ENCODE results near the gene TPRN. TPM values are rescaled to one million over a fixed set of nuclear protein-coding genes. Genes with fewer than 3 reads are reported as not detected.
A peak's percentile ranks its signal among the peaks of the same experiment; 100 is the strongest.

Gene TPRN
- total RNA-seq, 1 donor from 2014 or later: 5.7 TPM

- DNase-seq: no peak
These were observed 24.5 kb upstream of the TPRN start, which contains the start of gene CYSRT1 for GRCh38 chr9:137224830-137225694. TSS of gene CYSRT1 (plus strand) at chr9:137225174. CDS start at chr9:137225622, 448 bp downstream.

GRCh38 chr9:137223078-137223970 is 22.8 kb upstream of the TPRN start:
- DNase-seq: peak; percentile 99

GRCh38 chr9:137222190-137223077 is 21.9 kb upstream of the TPRN start, which contains the start of gene RNF208:
TSS of gene RNF208 (minus strand) at chr9:137222240. CDS start at chr9:137221212, 1,028 bp downstream.
- no peak for DNase-seq

GRCh38 chr9:137221506-137222111 is 21.1 kb upstream of the TPRN start:
- DNase-seq: no peak

GRCh38 chr9:137221095-137221505 is 20.6 kb upstream of the TPRN start:
- DNase-seq: no peak

GRCh38 chr9:137220317-137221094 is 20.0 kb upstream of the TPRN start:
- no peak for DNase-seq

GRCh38 chr9:137219757-137220316 is 19.3 kb upstream of the TPRN start:
- no peak for DNase-seq

GRCh38 chr9:137218754-137219271 is 18.3 kb upstream of the TPRN start:
- no peak for DNase-seq

GRCh38 chr9:137218212-137218753 is 17.7 kb upstream of the TPRN start:
- no peak for DNase-seq

- no peak for DNase-seq
These were observed 17.0 kb upstream of the TPRN start for GRCh38 chr9:137217276-137218211.

- DNase-seq: no peak
These were observed 15.8 kb upstream of the TPRN start for GRCh38 chr9:137216188-137216965.

GRCh38 chr9:137215196-137215986 is 14.8 kb upstream of the TPRN start:
- DNase-seq: no peak

- no peak for DNase-seq
These were observed 14.1 kb upstream of the TPRN start for GRCh38 chr9:137214620-137215019.

GRCh38 chr9:137213160-137214060 is 12.9 kb upstream of the TPRN start:
- DNase-seq: no peak

- no peak for DNase-seq
These were observed 12.0 kb upstream of the TPRN start for GRCh38 chr9:137212520-137212919.

- no peak for DNase-seq
These were observed 11.0 kb upstream of the TPRN start for GRCh38 chr9:137211532-137211931.

All from tongue (tissue), 2 donors.